ENCODE results near the gene ATP2B3. TPM values are rescaled to one million over a fixed set of nuclear protein-coding genes. Genes with fewer than 3 reads are reported as not detected.

Gene ATP2B3
- total RNA-seq, 1 donor = not detected

DNA sequence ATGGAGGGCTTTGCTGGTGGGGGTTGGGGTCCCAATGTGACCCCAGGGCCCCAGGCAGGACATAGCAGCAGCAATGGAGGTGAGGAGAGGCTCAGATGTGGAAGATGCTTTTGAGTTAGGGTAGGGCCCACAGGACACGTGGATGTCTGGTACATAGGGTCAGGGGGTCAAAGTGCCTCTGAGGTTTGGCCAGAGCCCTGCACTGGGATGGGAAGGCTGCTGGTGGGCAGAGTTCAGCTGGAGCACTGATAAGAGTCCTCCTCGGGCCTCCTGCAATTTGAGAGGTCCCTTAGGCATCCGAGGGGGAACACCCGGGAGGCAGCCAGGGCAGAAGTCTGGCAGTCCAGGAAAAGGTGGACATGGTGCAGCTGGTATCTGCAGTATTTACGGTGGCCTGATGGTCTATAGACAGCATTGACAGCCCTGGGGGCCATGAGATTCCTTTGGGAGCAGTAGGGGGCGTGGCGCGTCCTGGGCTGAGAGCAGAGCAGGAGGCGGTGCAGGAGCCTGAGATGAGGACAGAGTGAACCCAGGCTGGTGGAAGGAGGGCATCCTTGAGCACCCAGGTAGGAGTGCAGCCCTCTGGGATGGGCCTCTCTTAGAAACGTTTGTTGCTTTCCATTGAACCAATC lies 58.9 kb downstream of the ATP2B3 start:
- DNase-seq (ENCODE audit: low read depth) = no peak
- H3K4me3 ChIP-seq (ENCODE audit: low read depth, low read length) = no peak overlapping the region
- TF ChIP-seq, protein P1, sequence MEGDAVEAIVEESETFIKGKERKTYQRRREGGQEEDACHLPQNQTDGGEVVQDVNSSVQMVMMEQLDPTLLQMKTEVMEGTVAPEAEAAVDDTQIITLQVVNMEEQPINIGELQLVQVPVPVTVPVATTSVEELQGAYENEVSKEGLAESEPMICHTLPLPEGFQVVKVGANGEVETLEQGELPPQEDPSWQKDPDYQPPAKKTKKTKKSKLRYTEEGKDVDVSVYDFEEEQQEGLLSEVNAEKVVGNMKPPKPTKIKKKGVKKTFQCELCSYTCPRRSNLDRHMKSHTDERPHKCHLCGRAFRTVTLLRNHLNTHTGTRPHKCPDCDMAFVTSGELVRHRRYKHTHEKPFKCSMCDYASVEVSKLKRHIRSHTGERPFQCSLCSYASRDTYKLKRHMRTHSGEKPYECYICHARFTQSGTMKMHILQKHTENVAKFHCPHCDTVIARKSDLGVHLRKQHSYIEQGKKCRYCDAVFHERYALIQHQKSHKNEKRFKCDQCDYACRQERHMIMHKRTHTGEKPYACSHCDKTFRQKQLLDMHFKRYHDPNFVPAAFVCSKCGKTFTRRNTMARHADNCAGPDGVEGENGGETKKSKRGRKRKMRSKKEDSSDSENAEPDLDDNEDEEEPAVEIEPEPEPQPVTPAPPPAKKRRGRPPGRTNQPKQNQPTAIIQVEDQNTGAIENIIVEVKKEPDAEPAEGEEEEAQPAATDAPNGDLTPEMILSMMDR (IDR thresholded peaks at IDR 0.05; ENCODE audit: insufficient read depth, low read depth, low read length) = no peak

DNA sequence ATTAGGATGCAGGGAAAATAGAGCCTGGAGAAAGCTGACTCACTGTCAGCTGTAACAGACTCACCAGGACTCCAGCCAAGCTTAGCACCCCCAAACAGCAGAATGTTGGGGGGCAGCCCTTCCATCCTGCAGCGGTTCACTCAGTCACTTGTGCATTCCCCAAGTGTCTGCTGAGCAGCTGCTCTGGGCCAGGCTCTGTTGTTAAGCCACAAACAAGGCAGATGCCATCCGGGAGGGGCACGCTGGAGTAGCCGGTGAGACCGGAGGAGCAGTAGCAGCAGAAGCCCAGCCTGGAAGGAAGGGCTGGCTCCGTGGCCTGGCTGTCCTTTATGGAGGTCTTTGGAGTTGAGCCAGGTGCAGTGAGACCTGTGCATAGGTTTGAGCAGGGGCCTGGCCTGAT lies 59.5 kb downstream of the ATP2B3 start:
- DNase-seq (ENCODE audit: low read depth) = no peak
- TF ChIP-seq, protein P1 (IDR thresholded peaks at IDR 0.05; ENCODE audit: insufficient read depth, low read depth, low read length) = no peak
- no peak overlapping the region for H3K4me3 ChIP-seq (ENCODE audit: low read depth, low read length)

DNA sequence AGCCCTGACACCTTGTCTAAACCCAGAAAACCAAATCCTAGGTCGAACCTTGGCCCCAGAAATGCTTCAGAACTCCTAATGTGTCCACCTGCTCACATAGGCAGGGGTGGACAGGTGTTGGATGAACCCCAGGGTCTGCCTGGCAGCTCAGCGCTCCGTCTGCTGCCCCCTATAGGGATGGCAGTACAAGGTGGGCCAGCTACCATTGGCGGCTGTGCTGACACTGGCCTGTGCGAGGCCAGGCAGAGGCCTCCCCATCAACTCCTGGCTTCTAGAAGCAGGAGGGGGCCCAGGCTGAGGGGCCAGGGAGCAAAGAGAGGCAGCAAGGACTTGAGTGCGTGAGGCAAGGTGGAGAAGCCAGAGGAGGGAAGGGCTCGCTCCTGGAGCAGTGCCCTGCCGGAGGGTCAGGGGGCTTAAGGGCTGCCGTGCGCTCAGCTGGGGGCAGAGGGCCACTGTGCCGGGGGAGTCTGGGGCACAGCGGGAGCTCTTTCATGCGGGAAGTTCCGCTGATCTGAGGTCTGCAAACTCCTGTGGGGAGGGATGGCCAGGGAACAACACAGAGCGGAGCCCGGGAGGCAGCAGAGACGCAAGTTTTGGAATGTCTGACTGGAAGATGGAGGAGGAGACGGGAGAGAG lies 60.9 kb downstream of the ATP2B3 start:
- no peak for DNase-seq (ENCODE audit: low read depth)
- no peak overlapping the region for H3K4me3 ChIP-seq (ENCODE audit: low read depth, low read length)
- TF ChIP-seq, protein P1 (IDR thresholded peaks at IDR 0.05; ENCODE audit: insufficient read depth, low read depth, low read length) = no peak

DNA sequence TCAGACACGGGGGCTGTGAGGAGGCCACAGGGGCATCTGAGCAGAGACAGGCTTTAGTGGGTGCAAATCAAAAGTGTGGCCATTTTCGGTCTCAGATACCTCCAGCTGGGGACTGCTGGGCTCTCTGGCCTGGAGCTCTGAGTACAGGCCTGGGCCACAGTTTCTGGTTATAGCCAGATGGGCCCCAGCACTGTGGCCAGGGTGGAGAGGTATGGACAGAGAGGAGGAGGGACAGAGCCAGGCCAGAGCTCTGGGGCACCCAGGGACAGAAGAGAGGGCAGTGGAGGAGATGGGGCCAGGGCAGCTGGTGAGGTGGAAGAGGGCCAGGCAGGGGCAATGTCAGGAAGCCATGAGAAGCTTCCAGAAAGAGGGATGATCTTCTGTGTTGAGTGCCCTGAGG lies 61.4 kb downstream of the ATP2B3 start:
- TF ChIP-seq, protein P1 (IDR thresholded peaks at IDR 0.05; ENCODE audit: insufficient read depth, low read depth, low read length) = no peak
- no peak for DNase-seq (ENCODE audit: low read depth)
- no peak overlapping the region for H3K4me3 ChIP-seq (ENCODE audit: low read depth, low read length)

DNA sequence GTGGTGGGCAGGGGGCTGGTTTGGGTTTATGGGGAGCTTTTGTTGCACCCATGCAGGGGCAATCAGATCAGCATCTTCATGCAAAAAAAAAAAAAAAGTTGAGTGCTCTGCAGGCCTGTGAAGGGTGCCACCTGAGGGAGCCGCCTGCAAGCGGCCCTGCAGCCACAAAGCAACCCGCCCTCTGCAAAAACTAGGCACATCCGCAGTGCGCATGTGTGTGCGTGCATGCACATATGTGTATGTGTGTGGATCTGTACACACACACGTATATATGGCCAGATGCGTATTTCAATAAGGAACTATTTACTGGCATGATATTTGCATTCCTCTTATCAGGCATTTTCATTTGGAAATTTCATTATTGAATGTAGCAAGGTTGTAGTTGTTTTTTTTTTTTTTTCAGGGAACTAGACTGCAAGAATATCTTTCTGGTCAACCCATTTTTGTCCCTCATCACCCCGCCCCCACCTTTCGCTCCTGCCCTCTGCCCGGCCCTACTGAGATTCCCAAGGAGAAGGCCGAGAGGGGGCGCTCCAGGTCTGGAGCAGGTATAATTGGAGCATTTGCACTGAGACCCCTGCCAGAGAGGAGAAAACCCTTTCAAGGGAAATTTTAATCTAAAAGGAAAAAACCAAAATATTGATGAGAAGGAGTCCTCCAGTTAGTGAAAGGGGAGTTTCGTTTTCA lies 63.4 kb downstream of the ATP2B3 start:
- no peak for DNase-seq (ENCODE audit: low read depth)
- H3K4me3 ChIP-seq (ENCODE audit: low read depth, low read length) = no peak overlapping the region
- TF ChIP-seq, protein P1 (IDR thresholded peaks at IDR 0.05; ENCODE audit: insufficient read depth, low read depth, low read length) = peak; percentile 23

DNA sequence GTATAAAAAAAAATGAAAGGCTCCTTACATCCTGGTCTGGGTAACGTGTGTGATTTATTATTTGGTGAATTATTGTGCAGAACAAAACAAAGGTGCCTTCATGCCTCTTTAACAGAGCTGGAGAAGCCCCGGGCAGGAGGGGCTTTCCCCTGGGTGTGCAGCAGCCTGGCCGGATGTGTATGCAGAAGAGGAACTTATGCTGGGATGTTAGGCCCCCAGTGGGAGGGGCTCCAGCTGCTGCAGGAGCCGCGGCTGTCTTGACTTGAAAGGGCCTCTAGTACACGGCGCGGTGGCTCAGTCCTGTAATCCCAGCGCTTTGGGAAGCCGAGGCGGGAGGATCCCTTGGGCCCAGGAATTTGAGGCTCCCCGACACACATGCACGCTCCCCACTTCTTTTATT lies 65.5 kb downstream of the ATP2B3 start:
- TF ChIP-seq, protein P1 (IDR thresholded peaks at IDR 0.05; ENCODE audit: insufficient read depth, low read depth, low read length) = no peak
- peak; percentile 31 for DNase-seq (ENCODE audit: low read depth)
- no peak overlapping the region for H3K4me3 ChIP-seq (ENCODE audit: low read depth, low read length)
